BLaER1 (cell line): ENCODE data around the gene C2CD4B.

ENCODE experiments used
- H3K27ac ChIP-seq: shearing (Covaris generic); formaldehyde crosslinking; 2 replicates; pipeline ENCODE4 v1.8.1; 2022
- H3K27me3 ChIP-seq: shearing (Covaris generic); formaldehyde crosslinking; 2 replicates; pipeline ENCODE4 v1.8.1; 2022
- H3K36me3 ChIP-seq: shearing (Covaris generic); formaldehyde crosslinking; 2 replicates; pipeline ENCODE4 v1.8.1; 2022
- H3K4me1 ChIP-seq: shearing (Covaris generic); formaldehyde crosslinking; 2 replicates; pipeline ENCODE4 v1.8.1; 2022
- H3K4me2 ChIP-seq: shearing (Covaris generic); formaldehyde crosslinking; 2 replicates; pipeline ENCODE4 v1.8.1; 2022
- H3K4me3 ChIP-seq: shearing (Covaris generic); formaldehyde crosslinking; 2 replicates; pipeline ENCODE4 v1.8.1; 2022
- H3K9ac ChIP-seq: shearing (Covaris generic); formaldehyde crosslinking; 2 replicates; pipeline ENCODE4 v1.8.1; 2022
- H3K9me3 ChIP-seq: shearing (Covaris generic); formaldehyde crosslinking; 2 replicates; pipeline ENCODE4 v1.8.1; 2022
- H4K20me1 ChIP-seq: shearing (Covaris generic); formaldehyde crosslinking; 2 replicates; pipeline ENCODE4 v1.8.1; 2022
- Cebpa-rat ChIP-seq: shearing (Covaris generic); IDR thresholded peaks from 2 replicates; pipeline ENCODE4 v1.8.1; 2022

C2CD4B gene

GRCh38 chr15:62165104-62165792 is at the start of gene C2CD4B:
Gene C2CD4B (minus strand): TSS chr15:62165285. CDS start chr15:62164984, 301 bp downstream.
- peaks cover 25% of the 10 kb centered on the region for H3K9me3 ChIP-seq
- H3K27me3 ChIP-seq = no peaks in the 10 kb centered on the region
- H3K4me3 ChIP-seq = no peak within 1 kb of the TSS
- no peak within 1 kb of the TSS for H3K27ac ChIP-seq
- no peak for TF ChIP-seq Cebpa-rat
- no peaks in the 10 kb centered on the region for H4K20me1 ChIP-seq
- H3K9ac ChIP-seq = no peak within 1 kb of the TSS
- peak within 1 kb of the TSS; percentile 55 for H3K4me2 ChIP-seq
- peaks cover 14% of the 10 kb centered on the region for H3K4me1 ChIP-seq
- no peaks in the 10 kb centered on the region for H3K36me3 ChIP-seq

- Histone ChIP-seq H3K27ac (no peak overlapping the region), H4K20me1 (no peaks in the 10 kb centered on the region), H3K9me3 (peaks cover 61% of the 10 kb centered on the region), H3K4me3 (no peak overlapping the region), H3K9ac (no peak overlapping the region), H3K4me2 (no peak overlapping the region), H3K36me3 (0 out of 2 replicates have a peak, but pooled peaks cover 3% of the 10 kb centered on the region), H3K4me1 (peaks cover 6% of the 10 kb centered on the region; the same call in 1 of the 2 replicates), H3K27me3 (no peaks in the 10 kb centered on the region)
- TF ChIP-seq Cebpa-rat = no peak
Observed at GRCh38 chr15:62212741-62213140, 47.7 kb upstream of the C2CD4B start.

DNA sequence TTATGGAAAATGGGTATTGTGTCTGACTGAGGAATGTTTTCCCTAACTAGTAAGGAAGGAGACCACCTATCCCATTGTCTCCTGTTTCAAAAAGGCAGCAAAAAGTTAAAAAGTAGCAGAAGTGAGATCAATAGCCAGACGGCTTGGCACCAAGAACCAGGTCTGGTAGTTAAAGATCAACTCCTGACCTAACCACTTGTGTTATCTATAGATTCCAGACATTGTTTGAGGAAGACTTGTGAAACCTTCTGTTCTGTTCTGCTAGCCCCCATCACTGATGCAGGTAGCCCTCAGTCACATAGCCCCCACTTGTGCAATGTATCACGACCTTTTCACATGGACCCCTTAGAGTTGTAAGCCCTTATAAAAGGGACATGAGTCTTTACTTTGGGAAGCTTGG is 46.3 kb upstream of the C2CD4B start:
- Histone ChIP-seq H3K4me1 (peaks cover 6% of the 10 kb centered on the region; the same call in 1 of the 2 replicates), H3K9ac (no peak overlapping the region), H3K4me2 (no peak overlapping the region), H3K27ac (no peak overlapping the region), H3K4me3 (no peak overlapping the region), H4K20me1 (no peaks in the 10 kb centered on the region), H3K9me3 (peaks cover 55% of the 10 kb centered on the region), H3K36me3 (0 out of 2 replicates have a peak, but pooled peaks cover 3% of the 10 kb centered on the region), H3K27me3 (no peaks in the 10 kb centered on the region)
- TF ChIP-seq Cebpa-rat = no peak

GRCh38 chr15:62209821-62210220 is 44.7 kb upstream of the C2CD4B start:
- Histone ChIP-seq H3K36me3 (0 out of 2 replicates have a peak, but pooled peaks cover 3% of the 10 kb centered on the region), H3K4me2 (no peak overlapping the region), H3K9ac (no peak overlapping the region), H3K4me1 (peaks cover 6% of the 10 kb centered on the region; the same call in 1 of the 2 replicates), H3K9me3 (peaks cover 41% of the 10 kb centered on the region), H3K27ac (no peak overlapping the region), H3K27me3 (no peaks in the 10 kb centered on the region), H4K20me1 (no peaks in the 10 kb centered on the region), H3K4me3 (no peak overlapping the region)
- TF ChIP-seq Cebpa-rat = no peak

DNA sequence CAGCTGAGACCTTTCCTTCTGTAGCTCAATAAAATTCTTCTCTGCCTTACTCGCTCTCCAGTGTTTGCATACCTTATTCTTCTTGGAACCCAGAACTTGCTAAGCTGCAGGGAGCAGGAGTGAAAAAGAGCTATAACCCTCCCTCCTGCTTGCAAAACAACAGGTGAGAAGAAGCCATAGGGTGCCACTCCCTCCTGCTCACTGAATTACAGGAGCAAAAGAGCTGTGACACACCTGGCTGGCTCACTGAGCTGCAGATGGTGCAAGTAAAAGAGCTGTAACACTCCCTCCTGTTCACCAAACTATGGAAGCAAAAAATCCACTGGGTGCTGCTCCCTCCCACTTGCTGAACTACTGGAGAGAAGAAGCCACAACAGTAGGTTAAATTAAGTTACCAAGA is 44.2 kb upstream of the C2CD4B start:
- Histone ChIP-seq H3K27me3 (no peaks in the 10 kb centered on the region), H3K4me1 (peaks cover 6% of the 10 kb centered on the region; the same call in 1 of the 2 replicates), H3K9me3 (peaks cover 41% of the 10 kb centered on the region), H3K9ac (no peak overlapping the region), H3K4me3 (no peak overlapping the region), H3K36me3 (0 out of 2 replicates have a peak, but pooled peaks cover 3% of the 10 kb centered on the region), H3K4me2 (no peak overlapping the region), H4K20me1 (no peaks in the 10 kb centered on the region), H3K27ac (no peak overlapping the region)
- no peak for TF ChIP-seq Cebpa-rat

DNA sequence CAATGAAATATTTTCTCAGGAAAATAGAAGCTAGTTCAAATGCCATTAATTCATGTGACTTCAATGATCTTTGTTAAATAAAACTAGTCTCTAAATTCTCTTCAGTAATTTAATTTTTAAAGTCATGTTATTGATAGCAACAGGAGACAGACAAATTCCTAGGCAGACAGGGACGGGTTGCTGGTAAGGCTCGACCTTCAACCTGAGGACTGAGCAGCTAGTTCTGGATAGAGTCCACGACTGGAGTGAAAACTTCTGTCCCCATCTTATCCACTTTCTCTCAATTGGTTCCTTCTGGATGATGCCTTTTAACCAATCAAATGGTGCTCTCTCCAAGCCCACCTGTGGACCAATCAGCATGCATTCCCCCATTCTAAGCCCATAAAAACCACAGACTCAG is 43.8 kb upstream of the C2CD4B start:
- Histone ChIP-seq H3K4me3 (no peak overlapping the region), H3K4me2 (no peak overlapping the region), H3K9ac (no peak overlapping the region), H3K27ac (no peak overlapping the region), H3K9me3 (peaks cover 41% of the 10 kb centered on the region), H4K20me1 (no peaks in the 10 kb centered on the region), H3K4me1 (peaks cover 6% of the 10 kb centered on the region; the same call in 1 of the 2 replicates), H3K36me3 (0 out of 2 replicates have a peak, but pooled peaks cover 3% of the 10 kb centered on the region), H3K27me3 (no peaks in the 10 kb centered on the region)
- TF ChIP-seq Cebpa-rat = no peak

DNA sequence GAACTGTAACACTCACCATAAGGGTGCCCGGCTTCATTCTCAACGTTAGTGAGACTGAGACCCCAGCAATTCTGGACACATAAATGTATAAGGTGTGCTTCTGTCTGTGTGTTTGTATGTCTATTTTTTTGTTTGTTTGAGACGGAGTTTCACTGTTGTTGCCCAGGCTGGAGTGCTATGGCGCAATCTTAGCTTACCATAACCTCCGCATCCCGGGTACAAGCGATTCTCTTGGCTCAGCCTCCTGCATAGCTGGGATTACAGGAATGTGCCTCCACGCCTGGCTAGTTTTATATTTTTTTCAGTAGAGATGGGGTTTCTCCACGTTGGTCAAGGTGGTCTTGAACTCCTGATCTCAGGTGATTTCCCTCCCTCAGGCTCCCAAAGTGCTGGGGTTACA is 43.3 kb upstream of the C2CD4B start:
- Histone ChIP-seq H4K20me1 (no peaks in the 10 kb centered on the region), H3K4me1 (peaks cover 6% of the 10 kb centered on the region; the same call in 1 of the 2 replicates), H3K27me3 (no peaks in the 10 kb centered on the region), H3K4me2 (no peak overlapping the region), H3K9me3 (peaks cover 41% of the 10 kb centered on the region), H3K4me3 (no peak overlapping the region), H3K27ac (no peak overlapping the region), H3K36me3 (0 out of 2 replicates have a peak, but pooled peaks cover 3% of the 10 kb centered on the region), H3K9ac (no peak overlapping the region)
- no peak for TF ChIP-seq Cebpa-rat

DNA sequence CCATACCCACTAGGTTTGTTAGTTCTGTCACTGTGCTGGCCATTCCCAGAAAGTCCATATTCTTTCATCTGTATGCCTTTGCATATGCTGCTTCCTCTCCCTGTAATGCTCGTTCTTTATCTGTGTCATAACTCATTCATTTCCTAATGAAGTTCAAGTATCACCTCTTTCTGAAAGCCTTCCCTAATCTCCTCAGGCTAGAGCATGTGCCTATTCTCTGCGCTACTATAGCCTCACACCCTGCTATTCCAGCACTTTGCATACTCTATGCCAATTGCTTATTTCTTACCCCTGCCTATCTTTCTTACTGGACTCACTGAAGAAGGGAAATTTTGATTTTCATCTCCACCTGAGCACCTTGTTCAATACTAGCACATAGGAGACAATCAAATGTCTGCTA is 25.6 kb upstream of the C2CD4B start:
- Histone ChIP-seq H3K4me3 (no peak overlapping the region), H3K4me2 (no peak overlapping the region), H3K27me3 (no peaks in the 10 kb centered on the region)

DNA sequence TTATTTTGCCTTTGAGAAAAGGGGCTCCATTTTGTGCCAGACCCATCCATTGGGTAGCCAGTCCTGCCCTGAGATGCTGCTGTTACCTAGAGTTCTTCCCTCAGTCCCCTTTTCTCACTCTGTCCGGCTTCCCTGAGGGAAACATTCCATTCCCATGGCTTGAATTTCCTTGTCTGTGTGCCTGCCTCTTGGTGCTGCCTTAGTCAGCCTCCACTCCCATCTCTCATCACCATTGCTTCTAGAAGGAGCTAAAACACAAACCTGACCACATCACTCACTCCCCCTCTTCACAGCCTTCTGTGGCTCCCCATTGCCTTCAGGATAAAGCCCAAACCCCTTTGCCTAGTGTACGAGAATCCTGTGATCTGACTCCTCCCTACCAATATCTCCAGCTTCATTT is 25.2 kb upstream of the C2CD4B start:
- H4K20me1 ChIP-seq = no peaks in the 10 kb centered on the region
- no peaks in the 10 kb centered on the region for H3K27me3 ChIP-seq
- H3K9ac ChIP-seq = no peak overlapping the region
- no peaks in the 10 kb centered on the region for H3K4me1 ChIP-seq
- H3K36me3 ChIP-seq = no peaks in the 10 kb centered on the region
- H3K4me2 ChIP-seq = no peak overlapping the region
- peaks cover 6% of the 10 kb centered on the region; the same call in 1 of the 2 replicates for H3K9me3 ChIP-seq
- no peak overlapping the region for H3K27ac ChIP-seq
- no peak overlapping the region for H3K4me3 ChIP-seq
- TF ChIP-seq Cebpa-rat = no peak

More for the DNA sequence above, 25.6 kb upstream of the C2CD4B start:
- Histone ChIP-seq H3K27ac (no peak overlapping the region), H3K9ac (no peak overlapping the region), H3K9me3 (peaks cover 6% of the 10 kb centered on the region; the same call in 1 of the 2 replicates), H3K36me3 (no peaks in the 10 kb centered on the region), H4K20me1 (no peaks in the 10 kb centered on the region), H3K4me1 (no peaks in the 10 kb centered on the region)
- TF ChIP-seq Cebpa-rat = no peak

DNA sequence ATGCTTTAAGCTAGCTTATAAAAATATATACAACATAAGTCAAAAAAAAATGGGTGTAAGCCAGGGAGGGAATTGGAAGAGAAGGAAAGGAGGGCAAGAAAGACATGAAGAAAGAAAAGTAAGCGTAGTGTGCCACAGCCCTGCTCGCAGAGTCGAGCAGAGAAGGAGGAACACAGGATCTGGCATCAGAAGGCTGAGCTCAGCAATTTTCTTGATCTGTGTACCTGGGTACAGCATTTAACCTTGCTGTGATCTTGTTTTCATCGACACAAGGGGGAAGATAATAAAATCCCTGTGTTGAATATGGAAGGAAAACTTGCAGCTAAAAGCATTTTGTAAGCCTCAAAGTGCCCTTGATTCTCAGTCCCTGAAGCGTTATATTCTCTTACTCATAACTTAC is 23.7 kb upstream of the C2CD4B start:
- no peaks in the 10 kb centered on the region for H3K27me3 ChIP-seq
- no peak overlapping the region for H3K27ac ChIP-seq
- no peaks in the 10 kb centered on the region for H4K20me1 ChIP-seq
- peaks cover 6% of the 10 kb centered on the region; the same call in 1 of the 2 replicates for H3K9me3 ChIP-seq
- no peaks in the 10 kb centered on the region for H3K36me3 ChIP-seq
- no peak for TF ChIP-seq Cebpa-rat
- no peak overlapping the region for H3K9ac ChIP-seq
- no peaks in the 10 kb centered on the region for H3K4me1 ChIP-seq
- no peak overlapping the region for H3K4me3 ChIP-seq
- no peak overlapping the region for H3K4me2 ChIP-seq
